GM12801 (cell line): ENCODE measurements around the gene IPO13.

Experiments
- CTCF ChIP-seq: IDR thresholded peaks from one replicate; pipeline ENCODE4 v1.5.1; 2011; ENCODE audit warnings: control low read depth; ENCODE audit not compliant: insufficient read length; ENCODE audit errors: extremely low read depth

Gene IPO13

DNA sequence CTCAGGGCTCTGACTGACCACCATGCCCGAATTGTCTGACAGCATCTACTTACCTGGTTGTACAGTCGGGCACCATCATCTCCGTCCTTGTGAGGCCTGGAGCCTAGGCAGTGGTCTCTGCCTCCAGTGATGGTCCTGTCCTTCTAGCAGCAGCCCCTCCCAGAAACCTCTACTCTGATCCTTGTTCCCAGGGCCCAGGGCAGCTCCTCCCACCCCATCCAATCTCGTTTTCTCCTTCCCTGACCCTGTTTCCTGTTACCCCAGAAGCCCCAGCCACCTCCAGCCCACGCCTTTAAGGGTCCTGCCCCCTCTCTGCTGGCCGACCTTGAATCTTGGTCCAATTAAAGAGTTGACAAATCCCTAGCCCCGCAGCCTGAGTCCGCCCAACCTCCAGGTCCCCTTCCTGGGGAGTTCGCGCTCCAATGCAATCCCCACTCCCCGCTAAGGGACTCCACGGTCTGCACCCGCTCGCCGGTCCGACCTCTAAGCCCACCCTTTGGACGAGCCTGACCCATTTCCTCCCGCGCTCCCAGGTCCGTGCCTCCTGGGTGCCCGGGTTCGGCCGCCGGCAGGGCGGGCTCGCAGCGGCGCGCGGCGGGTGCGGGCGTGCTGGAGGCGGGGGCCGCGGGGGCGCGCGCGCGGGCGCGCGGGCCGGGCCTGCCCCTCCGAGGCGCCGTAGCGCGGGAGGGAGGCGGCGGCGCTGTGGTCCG lies 32.0 kb downstream of the IPO13 start, which contains the start of gene B4GALT2:
B4GALT2 (plus strand) TSS at position 660 of the 710 bp plus-strand sequence. CDS start 1,951 bp downstream, outside the sequence.
- no peak for TF ChIP-seq CTCF

- no peak for TF ChIP-seq CTCF
These were observed 32.4 kb downstream of the IPO13 start for GRCh38 chr1:43979261-43979527.

GRCh38 chr1:43979528-43980254 lies 32.9 kb downstream of the IPO13 start:
- no peak for TF ChIP-seq CTCF

DNA sequence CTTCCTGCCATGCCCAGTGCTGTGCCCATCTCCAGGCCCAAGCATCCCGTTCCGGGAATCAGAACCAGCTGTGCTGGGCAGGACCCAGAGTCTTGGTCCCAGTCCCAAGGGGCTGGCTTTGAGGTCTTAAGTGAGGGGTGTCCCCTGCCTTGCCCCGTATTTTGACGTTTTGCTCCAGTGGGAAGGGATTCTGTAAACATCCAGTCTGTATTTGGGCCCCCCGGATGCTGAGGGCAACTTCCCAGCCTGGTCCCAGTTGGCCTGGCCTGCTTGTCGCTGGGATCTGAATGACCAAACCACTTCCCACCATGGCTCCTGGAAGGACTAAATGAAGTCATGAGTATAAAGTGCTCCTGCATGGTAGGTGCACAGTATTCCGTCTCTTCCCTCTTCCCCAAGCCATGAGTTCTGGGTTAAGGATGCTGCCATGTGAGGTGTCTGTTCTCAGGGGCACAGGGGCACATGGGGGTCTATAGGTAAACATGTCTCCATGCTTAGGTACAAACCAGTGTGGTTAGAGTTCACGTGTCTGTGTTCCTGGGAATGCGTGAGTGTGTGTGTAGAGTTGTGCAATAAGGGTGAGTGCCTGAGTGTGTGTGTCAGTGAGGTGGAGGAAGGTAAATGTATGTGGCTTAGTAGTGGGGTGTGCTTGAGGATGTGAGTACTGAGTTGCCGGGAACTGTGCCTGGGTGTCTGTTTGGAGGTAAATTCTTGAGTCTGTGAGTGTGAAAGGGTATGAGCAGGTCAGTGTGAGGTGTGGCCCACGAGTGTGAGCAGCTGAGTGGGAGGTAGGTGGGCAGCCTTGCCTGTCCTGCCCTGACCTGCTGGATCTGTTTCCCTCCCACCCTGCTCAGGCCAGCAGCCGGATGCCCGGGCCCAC lies 33.7 kb downstream of the IPO13 start:
- TF ChIP-seq CTCF: no peak

DNA sequence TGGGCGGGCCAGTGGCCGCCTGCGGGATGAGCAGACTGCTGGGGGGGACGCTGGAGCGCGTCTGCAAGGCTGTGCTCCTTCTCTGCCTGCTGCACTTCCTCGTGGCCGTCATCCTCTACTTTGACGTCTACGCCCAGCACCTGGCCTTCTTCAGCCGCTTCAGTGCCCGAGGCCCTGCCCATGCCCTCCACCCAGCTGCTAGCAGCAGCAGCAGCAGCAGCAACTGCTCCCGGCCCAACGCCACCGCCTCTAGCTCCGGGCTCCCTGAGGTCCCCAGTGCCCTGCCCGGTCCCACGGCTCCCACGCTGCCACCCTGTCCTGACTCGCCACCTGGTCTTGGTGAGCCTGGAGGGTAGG lies 34.4 kb downstream of the IPO13 start:
- TF ChIP-seq CTCF: no peak

GRCh38 chr1:43981636-43982035 lies 34.9 kb downstream of the IPO13 start:
- TF ChIP-seq CTCF: no peak

DNA sequence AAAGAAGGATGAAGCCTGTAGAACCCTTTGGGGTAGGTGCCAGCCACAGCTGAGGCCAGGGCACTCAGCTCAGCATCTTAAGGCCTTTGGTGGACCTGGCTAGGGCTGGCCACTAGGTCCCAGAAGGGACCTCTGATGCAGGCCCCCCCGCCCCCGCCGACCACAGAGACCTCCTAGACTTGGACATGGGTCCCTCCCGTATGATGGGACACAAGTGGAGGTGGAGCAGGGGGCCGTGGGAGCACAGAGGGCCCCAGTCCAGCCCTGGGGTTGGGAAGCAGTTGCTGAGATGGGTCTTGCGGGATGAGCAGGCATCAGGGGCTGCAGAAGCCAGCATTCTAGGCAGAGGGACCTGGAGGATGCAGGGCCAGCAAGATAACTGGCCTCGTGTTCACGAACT lies 35.5 kb downstream of the IPO13 start:
- TF ChIP-seq CTCF: no peak
